Endothelial cell of umbilical vein (primary cell): ENCODE data around the gene ADAM10. TPM values are rescaled to one million over a fixed set of nuclear protein-coding genes. Genes with fewer than 3 reads are reported as not detected.

Source experiments
- BruUV-seq: library from RNA; stranded (reverse); fragments of 400-500 nt; replicated peaks from 2 replicates; lab custom pipeline; 2021; lab: Mats Ljungman, UMichigan
- CTCF ChIA-PET: fragments of 300-600, 350-600 bp; sonication (Branson Sonifier 250); formaldehyde crosslinking; loops from one replicate; lab custom pipeline; 2021; ENCODE audit warnings: antibody characterized with exemption, inconsistent platforms; lab: Charles Lee
- POLR2A ChIA-PET: fragments of 300-600, 350-600 bp; sonication (Branson Sonifier 250); formaldehyde crosslinking; loops from one replicate; lab custom pipeline; 2021; ENCODE audit warnings: antibody characterized with exemption, inconsistent platforms; lab: Charles Lee
- DNase-seq: peaks from one replicate; pipeline ENCODE4 v3.0.0-alpha.2; 2011; ENCODE audit warnings: low read depth, low spot score
- FAIRE-seq: peaks from 2 replicates; lab custom pipeline; 2011; peaks lifted over from hg19 to GRCh38; lab: Jason Lieb, UNC
- H2AFZ ChIP-seq: 2 replicates; pipeline ENCODE4 v1.6.0; 2012; ENCODE audit warnings: low read depth, low read length, control low read depth, inconsistent platforms
- H3K27ac ChIP-seq: 2 replicates; pipeline ENCODE4 v1.5.1; 2011; ENCODE audit warnings: low read depth, mild to moderate bottlenecking, control low read depth, low read length, moderate library complexity; ENCODE audit not compliant: insufficient read depth
- H3K27me3 ChIP-seq, 2 experiments: 2 replicates each; pipeline versions ENCODE4 v1.6.0 to v1.6.1; 2011; ENCODE audit warnings: low read length in 2 of 2, mixed read lengths in 1 of 2; ENCODE audit not compliant: control insufficient read depth in 2 of 2, insufficient read depth in 2 of 2
- H3K36me3 ChIP-seq, 2 experiments: 2 replicates in 1 of 2; 3 replicates in 1 of 2; pipeline ENCODE4 v1.5.1; 2011; ENCODE audit warnings: low read length in 2 of 2, mild to moderate bottlenecking in 1 of 2, moderate library complexity in 1 of 2; ENCODE audit not compliant: control insufficient read depth in 2 of 2, insufficient read depth in 2 of 2; ENCODE audit errors: extremely low read depth in 1 of 2
- H3K4me1 ChIP-seq: 3 replicates; pipeline ENCODE4 v1.5.1; 2011; ENCODE audit warnings: mild to moderate bottlenecking, low read length; ENCODE audit not compliant: control insufficient read depth, insufficient read depth; ENCODE audit errors: extremely low read depth
- H3K4me2 ChIP-seq: 2 replicates; pipeline ENCODE4 v1.6.1; 2011; ENCODE audit warnings: low read length, control low read depth, mixed read lengths; ENCODE audit not compliant: insufficient read depth
- H3K4me3 ChIP-seq, 3 experiments: fragments of 200-600 bp in 1 of 3; sonication (generic), shearing (Covaris generic) in 1 of 3; replicated peaks in 1 of 3; 2 replicates each; pipeline ENCODE4 v1.5.1; 2011 to 2016; ENCODE audit warnings: control low read depth in 3 of 3, low read length in 3 of 3, mild to moderate bottlenecking in 2 of 3, inconsistent platforms in 1 of 3, low read depth in 1 of 3, moderate library complexity in 1 of 3; ENCODE audit not compliant: insufficient read depth in 1 of 3
- H3K79me2 ChIP-seq: 2 replicates; pipeline ENCODE4 v1.6.0; 2012; ENCODE audit warnings: low read length, inconsistent platforms; ENCODE audit not compliant: control insufficient read depth, insufficient read depth
- H3K9ac ChIP-seq: replicated peaks from 2 replicates; pipeline ENCODE3; 2011; ENCODE audit warnings: low read length, control low read depth; ENCODE audit not compliant: insufficient read depth; ENCODE audit errors: extremely low read depth
- H3K9me1 ChIP-seq: replicated peaks from 3 replicates; pipeline ENCODE4 v1.6.0; 2011; ENCODE audit warnings: mild to moderate bottlenecking, low read length; ENCODE audit not compliant: control insufficient read depth, insufficient read depth; ENCODE audit errors: extremely low read depth
- H3K9me3 ChIP-seq: replicated peaks from 2 replicates; pipeline ENCODE4 v1.5.1; 2012; ENCODE audit warnings: low read length, inconsistent platforms; ENCODE audit not compliant: control insufficient read depth, insufficient read depth
- H4K20me1 ChIP-seq: replicated peaks from 2 replicates; pipeline ENCODE3; 2011; ENCODE audit warnings: mild to moderate bottlenecking, low read length; ENCODE audit not compliant: control insufficient read depth, insufficient read depth; ENCODE audit errors: extremely low read depth
- CTCF ChIP-seq, 2 donors: IDR thresholded peaks; 1 replicate in 1 of 2; 2 replicates in 1 of 2; pipeline ENCODE4 v1.5.1; 2011; ENCODE audit warnings: low read length in 2 of 2, mild to moderate bottlenecking in 2 of 2, moderate library complexity in 2 of 2, control low read depth in 1 of 2, inconsistent platforms in 1 of 2, low read depth in 1 of 2; ENCODE audit not compliant: insufficient read depth in 1 of 2; ENCODE audit errors: extremely low read depth in 1 of 2
- EZH2 ChIP-seq: IDR thresholded peaks from 2 replicates; pipeline ENCODE4 v1.6.1; 2012; ENCODE audit warnings: borderline replicate concordance, low read depth, mild to moderate bottlenecking, moderate library complexity, low read length, inconsistent platforms; ENCODE audit not compliant: severe bottlenecking
- FOS ChIP-seq: IDR thresholded peaks from 2 replicates; pipeline ENCODE4 v1.6.1; 2011; ENCODE audit warnings: mild to moderate bottlenecking, low read length, moderate library complexity, borderline replicate concordance; ENCODE audit not compliant: insufficient read depth
- GATA2 ChIP-seq: IDR thresholded peaks from 2 replicates; pipeline ENCODE4 v1.7.0; 2011; ENCODE audit warnings: low read depth, mild to moderate bottlenecking, moderate library complexity, mixed read lengths, low read length; ENCODE audit not compliant: insufficient read length, insufficient read depth
- JUN ChIP-seq: IDR thresholded peaks from 2 replicates; pipeline ENCODE4 v1.6.1; 2011; ENCODE audit warnings: borderline replicate concordance, low read depth; ENCODE audit not compliant: insufficient read length, insufficient read depth
- MYC ChIP-seq: IDR thresholded peaks from one replicate; pipeline ENCODE4 v1.6.1; 2011; ENCODE audit warnings: mild to moderate bottlenecking, low read depth, low read length
- POLR2A ChIP-seq: IDR thresholded peaks from 2 replicates; pipeline ENCODE4 v1.6.1; 2012; ENCODE audit warnings: low read depth, mild to moderate bottlenecking, control low read depth, low read length
- POLR2AphosphoS5 ChIP-seq: IDR thresholded peaks from 2 replicates; pipeline ENCODE4 v1.6.1; 2012; ENCODE audit warnings: low read depth, mild to moderate bottlenecking, control low read depth, low read length, moderate library complexity; ENCODE audit not compliant: insufficient read depth
- dilution Hi-C: fragments of 300-500 bp; cut with MboI; formaldehyde crosslinking; loops from one replicate; pipeline ENCODE4 v1.15.0; 2019; ENCODE audit warnings: low sequenced_read_pairs; ENCODE audit not compliant: extremely low pct_ligation_motif_present
- intact Hi-C: fragments of 100-400 bp; cut with micrococcal nuclease; formaldehyde crosslinking; loops from one replicate; pipeline ENCODE4 v1.10.0; 2022
- polyA plus RNA-seq, 4 experiments: library from polyadenylated mRNA; depleted of rRNA in 3 of 4; stranded (reverse) in 3 of 4; unstranded in 1 of 4; fragments of >200 nt; gene quantifications; 2 replicates each; pipeline versions ENCODE4 v1.2.1 to v1.2.3, GENCODE V29; 2011 to 2012; ENCODE audit warnings: missing spikeins in 1 of 4
- total RNA-seq: library from RNA; stranded (reverse); gene quantifications from 2 replicates; pipeline ENCODE4 v1.2.3, GENCODE V29; 2021
- TF ChIP-seq, protein P1 (sequence below): IDR thresholded peaks from 2 replicates; pipeline ENCODE4 v1.6.1; 2011; ENCODE audit not compliant: insufficient read depth, insufficient read length

ADAM10 gene
- total and polyA plus RNA-seq, 2 donors (not counting 3 experiments of a cell fraction or from before 2014, with no cell fraction given), result 91.3 to 203 TPM

DNA sequence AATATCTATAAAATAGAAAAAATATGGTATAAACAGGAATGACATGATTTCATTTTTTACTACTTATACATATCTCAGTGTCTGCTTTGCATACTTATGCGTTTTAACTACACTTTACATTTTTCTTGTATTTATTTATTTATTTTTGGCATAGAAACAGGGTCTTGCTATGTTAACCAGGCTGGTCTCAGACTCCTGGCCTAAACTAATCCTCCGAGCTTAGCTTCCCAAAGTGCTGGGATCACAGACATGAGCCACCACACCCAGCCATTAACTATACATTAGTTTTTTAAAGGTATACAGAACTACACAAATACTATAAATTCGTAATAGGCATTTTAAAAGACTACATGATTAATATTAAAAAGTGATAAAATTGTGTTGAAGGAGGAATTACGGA, 9.1 kb downstream of the ADAM10 start:
- Histone ChIP-seq H4K20me1 (peaks cover 23% of the 10 kb centered on the region), H2AFZ (no peak overlapping the region), H3K9me3 (no peaks in the 10 kb centered on the region), H3K36me3 (no peaks in the 10 kb centered on the region), H3K4me2 (no peak overlapping the region), H3K79me2 (peaks cover 90% of the 10 kb centered on the region), H3K4me3 (no peak overlapping the region), H3K27me3 (no peaks in the 10 kb centered on the region), H3K27ac (no peak overlapping the region), H3K9ac (no peak overlapping the region), H3K9me1 (peaks cover 2% of the 10 kb centered on the region), H3K4me1 (peaks cover 34% of the 10 kb centered on the region)
- ChIA-PET CTCF (no interaction called here), POLR2A (no interaction called here)
- FAIRE-seq, result no peak
- DNase-seq, result no peak
- no TSS peak for BruUV-seq
- dilution Hi-C loops, result no loop called here
- TF ChIP-seq MYC, result no peak
- TF ChIP-seq POLR2A, result no peak
- TF ChIP-seq GATA2, result no peak
- no peak for TF ChIP-seq POLR2AphosphoS5
- no peak for TF ChIP-seq JUN
- no peak for TF ChIP-seq FOS
- intact Hi-C loops, result no loop called here

DNA sequence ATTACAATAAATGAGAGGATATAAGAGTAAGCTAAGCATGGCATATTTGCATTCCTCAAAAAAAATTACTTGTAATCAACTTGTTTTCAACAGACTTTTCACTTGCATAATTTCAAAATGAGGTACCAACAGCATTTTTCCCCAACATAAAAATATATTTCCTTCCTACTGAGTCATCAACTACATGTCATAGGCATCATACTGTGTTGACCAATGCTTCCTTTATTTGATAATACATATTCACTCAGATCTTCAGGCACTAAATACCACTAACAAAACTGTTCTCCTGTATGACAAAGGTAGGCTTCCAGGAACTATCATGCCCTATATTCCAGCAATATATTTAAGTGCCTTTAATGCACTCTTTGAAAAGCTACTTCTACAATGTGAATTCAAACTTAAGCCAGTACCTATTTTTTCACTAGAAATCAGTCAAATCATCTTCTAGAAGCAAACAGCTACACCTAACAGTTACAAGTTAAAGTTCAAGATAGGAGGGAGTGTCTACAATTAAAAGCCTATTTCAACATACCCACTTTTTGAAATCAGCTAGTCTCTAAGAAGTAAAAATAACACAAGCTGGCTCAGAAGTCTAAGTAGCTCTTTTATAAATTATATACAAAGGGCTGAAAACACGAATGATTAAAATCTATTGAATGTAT, 11.3 kb downstream of the ADAM10 start:
- TSS peak; percentile 19 for BruUV-seq
- Histone ChIP-seq H2AFZ (no peak overlapping the region), H3K4me2 (peak overlapping the region; percentile 74), H3K9ac (no peak overlapping the region), H3K36me3 (no peaks in the 10 kb centered on the region), H3K27me3 (no peaks in the 10 kb centered on the region), H3K9me3 (no peaks in the 10 kb centered on the region), H3K79me2 (peaks cover 86% of the 10 kb centered on the region), H3K9me1 (peaks cover 2% of the 10 kb centered on the region), H4K20me1 (peaks cover 27% of the 10 kb centered on the region), H3K4me1 (peaks cover 31% of the 10 kb centered on the region), H3K27ac (peak overlapping the region; percentile 29), H3K4me3 (no peak overlapping the region)
- intact Hi-C loops (no loop called here), dilution Hi-C loops (no loop called here)
- FAIRE-seq (no peak), DNase-seq (peak; percentile 69)
- TF ChIP-seq EZH2, result no peak
- peak; percentile 68 for TF ChIP-seq FOS
- TF ChIP-seq, protein P1, sequence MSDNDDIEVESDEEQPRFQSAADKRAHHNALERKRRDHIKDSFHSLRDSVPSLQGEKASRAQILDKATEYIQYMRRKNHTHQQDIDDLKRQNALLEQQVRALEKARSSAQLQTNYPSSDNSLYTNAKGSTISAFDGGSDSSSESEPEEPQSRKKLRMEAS, result no peak
- peak; percentile 68 for TF ChIP-seq JUN
- TF ChIP-seq GATA2, result no peak
- TF ChIP-seq MYC, result no peak
- no peak for TF ChIP-seq POLR2A
- TF ChIP-seq CTCF (IDR thresholded peaks at IDR 0.05; ENCODE audit: extremely low read depth in 1 of 2, insufficient read depth in 1 of 2, low read depth in 1 of 2, low read length in 2 of 2), result no peak
- CTCF ChIA-PET, result interaction anchor here (0.8 to 1.4 kb wide), 2 partner anchors 9 to 60 kb away, joined by 3 to 4 read pairs; no protein-coding TSS in a partner anchor
- POLR2A ChIA-PET, result interaction anchor here (1.1 to 1.2 kb wide), 2 partner anchors 11 kb away, joined by 3 read pairs; partner anchors contain the start of gene ADAM10
